GM21737 (cell line): ENCODE data around the gene HDAC9.

Experiments
- ATAC-seq: cut with Tn5 transposase; IDR thresholded peaks from one replicate; pipeline ENCODE4 v1.9.1; 2021; ENCODE audit warnings: mild to moderate bottlenecking, moderate library complexity; ENCODE audit not compliant: unreplicated experiment

HDAC9 gene

GRCh38 chr7:18552943-18553604 lies 57.5 kb downstream of the HDAC9 start:
- peak; percentile 63 for ATAC-seq

GRCh38 chr7:18553605-18554003 lies 58.1 kb downstream of the HDAC9 start:
- ATAC-seq: no peak

GRCh38 chr7:18555120-18555519 lies 59.6 kb downstream of the HDAC9 start:
- ATAC-seq: no peak

GRCh38 chr7:18555968-18556367 lies 60.4 kb downstream of the HDAC9 start:
- ATAC-seq: no peak

- ATAC-seq: no peak
These were observed 63.0 kb downstream of the HDAC9 start for GRCh38 chr7:18558503-18558902.

- no peak for ATAC-seq
These were observed 63.4 kb downstream of the HDAC9 start for GRCh38 chr7:18558910-18559309.

GRCh38 chr7:18559756-18560155 lies 64.2 kb downstream of the HDAC9 start:
- no peak for ATAC-seq

GRCh38 chr7:18564779-18565178 lies 69.2 kb downstream of the HDAC9 start:
- no peak for ATAC-seq

GRCh38 chr7:18565337-18565736 lies 69.8 kb downstream of the HDAC9 start:
- ATAC-seq: no peak

GRCh38 chr7:18566205-18566604 lies 70.7 kb downstream of the HDAC9 start:
- no peak for ATAC-seq

- ATAC-seq: peak; percentile 98
These were observed 71.3 kb downstream of the HDAC9 start for GRCh38 chr7:18566829-18567228.

- ATAC-seq: no peak
These were observed 74.9 kb downstream of the HDAC9 start for GRCh38 chr7:18570441-18570840.

GRCh38 chr7:18570890-18571478 lies 75.4 kb downstream of the HDAC9 start:
- no peak for ATAC-seq

GRCh38 chr7:18572154-18572553 lies 76.6 kb downstream of the HDAC9 start:
- no peak for ATAC-seq

GRCh38 chr7:18572885-18573284 lies 77.3 kb downstream of the HDAC9 start:
- no peak for ATAC-seq

- no peak for ATAC-seq
These were observed 78.1 kb downstream of the HDAC9 start for GRCh38 chr7:18573410-18574234.

GRCh38 chr7:18574235-18574540 lies 78.6 kb downstream of the HDAC9 start:
- ATAC-seq: no peak

GRCh38 chr7:18574676-18575075 lies 79.1 kb downstream of the HDAC9 start:
- ATAC-seq: no peak

- no peak for ATAC-seq
These were observed 80.3 kb downstream of the HDAC9 start for GRCh38 chr7:18575622-18576572.

GRCh38 chr7:18577096-18577771 lies 81.7 kb downstream of the HDAC9 start:
- no peak for ATAC-seq

- no peak for ATAC-seq
These were observed 84.1 kb downstream of the HDAC9 start for GRCh38 chr7:18579698-18580097.
